ENCODE results near the gene MORC1. TPM values are rescaled to one million over a fixed set of nuclear protein-coding genes. Genes with fewer than 3 reads are reported as not detected.
"Not testable (repeated sequence)": the region's sequence is repeated elsewhere in the genome, so short reads cannot be mapped to it uniquely, and the experiment has no call there.

MORC1 gene
- polyA plus RNA-seq, 1 donor from 2014 or later = not detected

- Histone ChIP-seq H2AFZ (ENCODE audit: low read depth, low read length) (no peak overlapping the region), H3K27me3 (ENCODE audit: insufficient read depth, low read depth, low read length) (no peaks in the 10 kb centered on the region), H3K4me2 (ENCODE audit: low read length) (no peak overlapping the region), H3K36me3 (ENCODE audit: insufficient read depth, low read length) (no peaks in the 10 kb centered on the region), H3K9ac (ENCODE audit: low read length) (no peak overlapping the region), H3K9me2 (ENCODE audit: insufficient read depth, low read length) (no peaks in the 10 kb centered on the region), H3K4me3 (ENCODE audit: low read length) (no peak overlapping the region), H3F3A (ENCODE audit: insufficient read depth, low read length, poor library complexity, severe bottlenecking) (no peaks in the 10 kb centered on the region), H3K9me3 (ENCODE audit: low read length) (no peaks in the 10 kb centered on the region), H3K79me2 (replicated peaks; ENCODE audit: insufficient read depth, low read length) (no peaks in the 10 kb centered on the region), H3K27ac (ENCODE audit: low read length) (no peak overlapping the region), H4K20me1 (ENCODE audit: insufficient read depth) (no peaks in the 10 kb centered on the region)
- TF ChIP-seq POLR2AphosphoS5 (IDR thresholded peaks at IDR 0.05) = no peak
Measured at GRCh38 chr3:109137761-109138160, 19.8 kb upstream of the MORC1 start.

GRCh38 chr3:109136523-109136922 is 18.6 kb upstream of the MORC1 start, which contains the start of gene C3orf85:
TSS of gene C3orf85 (plus strand) at chr3:109136719. CDS start at chr3:109136848, 129 bp downstream.
- TF ChIP-seq EP300 (conservative IDR thresholded peaks at IDR 0.05; ENCODE audit: poor library complexity, severe bottlenecking) = no peak
- no peak for TF ChIP-seq EZH2 (IDR thresholded peaks at IDR 0.05; ENCODE audit: borderline replicate concordance, insufficient read depth, low read length, poor library complexity, severe bottlenecking)
- TF ChIP-seq, protein P1, sequence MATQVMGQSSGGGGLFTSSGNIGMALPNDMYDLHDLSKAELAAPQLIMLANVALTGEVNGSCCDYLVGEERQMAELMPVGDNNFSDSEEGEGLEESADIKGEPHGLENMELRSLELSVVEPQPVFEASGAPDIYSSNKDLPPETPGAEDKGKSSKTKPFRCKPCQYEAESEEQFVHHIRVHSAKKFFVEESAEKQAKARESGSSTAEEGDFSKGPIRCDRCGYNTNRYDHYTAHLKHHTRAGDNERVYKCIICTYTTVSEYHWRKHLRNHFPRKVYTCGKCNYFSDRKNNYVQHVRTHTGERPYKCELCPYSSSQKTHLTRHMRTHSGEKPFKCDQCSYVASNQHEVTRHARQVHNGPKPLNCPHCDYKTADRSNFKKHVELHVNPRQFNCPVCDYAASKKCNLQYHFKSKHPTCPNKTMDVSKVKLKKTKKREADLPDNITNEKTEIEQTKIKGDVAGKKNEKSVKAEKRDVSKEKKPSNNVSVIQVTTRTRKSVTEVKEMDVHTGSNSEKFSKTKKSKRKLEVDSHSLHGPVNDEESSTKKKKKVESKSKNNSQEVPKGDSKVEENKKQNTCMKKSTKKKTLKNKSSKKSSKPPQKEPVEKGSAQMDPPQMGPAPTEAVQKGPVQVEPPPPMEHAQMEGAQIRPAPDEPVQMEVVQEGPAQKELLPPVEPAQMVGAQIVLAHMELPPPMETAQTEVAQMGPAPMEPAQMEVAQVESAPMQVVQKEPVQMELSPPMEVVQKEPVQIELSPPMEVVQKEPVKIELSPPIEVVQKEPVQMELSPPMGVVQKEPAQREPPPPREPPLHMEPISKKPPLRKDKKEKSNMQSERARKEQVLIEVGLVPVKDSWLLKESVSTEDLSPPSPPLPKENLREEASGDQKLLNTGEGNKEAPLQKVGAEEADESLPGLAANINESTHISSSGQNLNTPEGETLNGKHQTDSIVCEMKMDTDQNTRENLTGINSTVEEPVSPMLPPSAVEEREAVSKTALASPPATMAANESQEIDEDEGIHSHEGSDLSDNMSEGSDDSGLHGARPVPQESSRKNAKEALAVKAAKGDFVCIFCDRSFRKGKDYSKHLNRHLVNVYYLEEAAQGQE (IDR thresholded peaks at IDR 0.05; ENCODE audit: borderline replicate concordance) = no peak
- TF ChIP-seq TAF1 (IDR thresholded peaks at IDR 0.05; ENCODE audit: low read depth) = no peak
- TF ChIP-seq CTCF (IDR thresholded peaks at IDR 0.05; ENCODE audit: poor library complexity, severe bottlenecking) = no peak
- no peak for TF ChIP-seq SMC3 (conservative IDR thresholded peaks at IDR 0.05; ENCODE audit: poor library complexity)
- Histone ChIP-seq H3K27ac (ENCODE audit: low read length) (no peak within 1 kb of the TSS), H4K20me1 (ENCODE audit: insufficient read depth) (no peaks in the 10 kb centered on the region), H3K79me2 (replicated peaks; ENCODE audit: insufficient read depth, low read length) (no peaks in the 10 kb centered on the region), H3K9me3 (ENCODE audit: low read length) (no peaks in the 10 kb centered on the region), H3F3A (ENCODE audit: insufficient read depth, low read length, poor library complexity, severe bottlenecking) (no peaks in the 10 kb centered on the region), H3K4me2 (ENCODE audit: low read length) (no peak within 1 kb of the TSS), H3K9ac (ENCODE audit: low read length) (no peak within 1 kb of the TSS), H3K36me3 (ENCODE audit: insufficient read depth, low read length) (no peaks in the 10 kb centered on the region), H2AFZ (ENCODE audit: low read depth, low read length) (no peak within 1 kb of the TSS), H3K4me3 (ENCODE audit: low read length) (no peak within 1 kb of the TSS), H3K27me3 (ENCODE audit: insufficient read depth, low read depth, low read length) (no peaks in the 10 kb centered on the region), H3K9me2 (ENCODE audit: insufficient read depth, low read length) (no peaks in the 10 kb centered on the region)

DNA sequence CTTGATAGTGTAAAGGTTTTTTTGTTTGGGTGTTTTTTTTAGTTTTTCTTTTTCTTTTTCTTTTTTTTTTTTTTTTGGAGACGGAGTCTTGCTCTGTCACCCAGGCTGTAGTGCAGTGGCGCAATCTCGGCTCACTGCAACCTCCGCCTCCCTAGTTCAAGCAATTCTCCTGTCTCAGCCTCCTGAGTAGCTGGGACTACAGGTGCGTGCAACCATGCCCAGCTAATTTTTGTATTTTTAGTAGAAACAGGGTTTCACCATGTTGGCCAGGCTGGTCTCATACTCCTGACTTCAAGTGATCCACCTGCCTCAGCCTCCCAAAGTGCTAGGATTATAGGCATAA is 15.5 kb upstream of the MORC1 start:
- H3K4me2 ChIP-seq (ENCODE audit: low read length); H2AFZ ChIP-seq (ENCODE audit: low read depth, low read length); H3K36me3 ChIP-seq (ENCODE audit: insufficient read depth, low read length); H3K27me3 ChIP-seq (ENCODE audit: insufficient read depth, low read depth, low read length); H3K9ac ChIP-seq (ENCODE audit: low read length); H3K9me3 ChIP-seq (ENCODE audit: low read length); H3F3A ChIP-seq (ENCODE audit: insufficient read depth, low read length, poor library complexity, severe bottlenecking); H3K4me3 ChIP-seq (ENCODE audit: low read length); H3K79me2 ChIP-seq (replicated peaks; ENCODE audit: insufficient read depth, low read length); H3K9me2 ChIP-seq (ENCODE audit: insufficient read depth, low read length); H4K20me1 ChIP-seq (ENCODE audit: insufficient read depth); H3K27ac ChIP-seq (ENCODE audit: low read length): not testable (repeated sequence)
